ENCODE measurements around the gene IRF8.
"Not testable (repeated sequence)": the region's sequence is repeated elsewhere in the genome, so short reads cannot be mapped to it uniquely, and the experiment has no call there.

The IRF8 gene

DNA sequence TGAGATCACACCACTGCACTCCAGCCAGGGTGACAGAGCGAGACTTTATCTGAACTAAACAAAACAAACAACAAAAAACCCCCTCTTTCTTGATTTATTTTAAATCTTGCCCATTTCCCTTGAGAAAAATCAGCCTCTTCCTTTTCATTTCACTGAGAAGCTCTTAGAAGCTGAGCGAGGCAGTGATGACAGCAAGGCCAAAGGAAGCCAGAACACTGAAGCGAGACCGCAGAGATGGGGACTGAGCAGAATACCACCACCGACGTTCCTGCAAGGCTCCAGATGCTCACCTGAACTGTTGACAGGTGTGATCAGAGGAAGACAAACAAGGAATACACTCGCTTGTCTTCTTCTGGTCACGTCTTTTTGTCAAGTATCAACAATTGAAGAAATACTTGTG, 30.5 kb upstream of the IRF8 start:
- no peak for DNase-seq (ENCODE audit: low read depth in 2 of 2)

DNA sequence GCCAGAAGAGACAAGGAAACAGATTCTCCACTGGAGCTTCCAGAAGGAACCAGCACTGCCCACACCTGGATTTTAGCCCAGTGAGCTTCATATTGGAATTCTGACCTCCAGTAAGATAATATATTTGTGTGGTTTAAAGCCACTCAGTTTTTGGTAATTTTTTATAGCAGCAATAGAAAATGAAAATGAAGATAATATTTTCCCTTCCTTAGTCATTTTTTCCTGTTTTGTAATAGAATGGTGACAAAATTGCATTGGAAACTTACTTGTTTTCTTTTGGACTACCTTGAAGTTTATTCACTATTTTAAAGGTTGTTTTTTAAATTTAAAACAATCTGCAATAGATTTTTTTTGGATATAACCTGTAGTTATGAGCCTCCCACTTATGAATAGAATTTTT, 29.8 kb upstream of the IRF8 start:
- no peak for DNase-seq (ENCODE audit: low read depth in 2 of 2)

DNA sequence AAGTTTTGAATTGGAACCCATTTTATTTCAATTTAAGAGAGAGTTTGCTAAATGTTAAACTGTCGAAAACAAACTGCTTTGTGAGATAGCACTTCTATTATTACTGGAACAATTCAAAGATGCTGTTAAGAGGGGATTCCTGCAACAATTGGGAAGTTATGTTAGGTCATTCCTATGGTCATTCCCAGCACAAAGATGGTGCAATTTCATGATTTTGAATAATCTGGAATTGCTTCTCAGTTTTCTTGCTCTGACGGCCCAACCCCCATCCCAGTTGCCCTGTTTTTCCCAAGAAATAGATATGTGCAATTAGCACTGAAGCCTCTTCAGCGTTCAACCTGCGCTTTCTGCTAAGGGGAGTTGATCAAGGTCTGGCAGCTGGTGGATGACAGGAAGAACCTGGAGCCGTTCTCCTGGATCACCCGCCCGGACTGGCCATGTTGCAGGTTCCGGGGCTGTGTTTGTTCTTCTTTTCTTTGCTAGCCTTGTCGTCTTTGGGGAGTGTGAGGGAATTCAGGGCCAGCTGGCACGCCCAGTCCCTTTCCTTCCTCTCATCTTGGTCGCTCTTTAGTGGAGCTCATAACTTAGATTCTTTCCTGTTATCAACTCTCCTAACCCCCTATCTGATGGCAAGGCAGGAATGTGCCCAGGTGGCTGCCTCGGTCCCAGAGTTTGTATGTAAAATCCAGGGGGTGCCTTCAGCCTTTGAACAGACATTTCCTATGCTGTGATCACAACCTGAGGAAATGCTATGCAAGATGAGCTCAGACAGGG, 29.0 kb upstream of the IRF8 start:
- DNase-seq (ENCODE audit: low read depth in 2 of 2): no peak

DNA sequence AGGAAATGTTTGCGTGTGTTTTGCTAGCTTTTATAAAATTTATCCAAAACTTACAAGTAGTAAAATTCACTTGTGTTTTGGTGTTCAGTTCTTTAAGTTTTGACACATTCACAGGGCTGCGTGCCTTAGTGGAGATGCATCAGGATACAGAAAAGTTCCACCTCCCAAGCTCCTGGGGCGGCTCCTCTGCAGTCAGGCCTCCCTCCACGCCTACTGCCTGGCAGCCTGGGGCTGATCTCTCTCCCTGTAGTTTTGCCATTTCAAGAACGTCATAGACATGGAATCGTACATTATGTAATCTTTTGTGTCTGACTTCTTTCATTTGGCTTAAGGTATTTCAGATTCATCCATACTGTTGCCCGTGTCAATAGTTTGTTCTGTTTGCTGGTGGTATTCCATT, 27.2 kb upstream of the IRF8 start:
- no peak for DNase-seq (ENCODE audit: low read depth in 2 of 2)

GRCh38 chr16:85872734-85873133, 26.2 kb upstream of the IRF8 start:
- no peak for DNase-seq (ENCODE audit: low read depth in 2 of 2)

- DNase-seq (ENCODE audit: low read depth in 2 of 2): no peak
Observed at GRCh38 chr16:85873153-85873552, 25.8 kb upstream of the IRF8 start.

- not testable (repeated sequence) for DNase-seq (ENCODE audit: low read depth in 2 of 2)
Observed at GRCh38 chr16:85874031-85874430, 24.9 kb upstream of the IRF8 start.

- DNase-seq (ENCODE audit: low read depth in 2 of 2): no peak
Observed at GRCh38 chr16:85878407-85878806, 20.6 kb upstream of the IRF8 start.

DNA sequence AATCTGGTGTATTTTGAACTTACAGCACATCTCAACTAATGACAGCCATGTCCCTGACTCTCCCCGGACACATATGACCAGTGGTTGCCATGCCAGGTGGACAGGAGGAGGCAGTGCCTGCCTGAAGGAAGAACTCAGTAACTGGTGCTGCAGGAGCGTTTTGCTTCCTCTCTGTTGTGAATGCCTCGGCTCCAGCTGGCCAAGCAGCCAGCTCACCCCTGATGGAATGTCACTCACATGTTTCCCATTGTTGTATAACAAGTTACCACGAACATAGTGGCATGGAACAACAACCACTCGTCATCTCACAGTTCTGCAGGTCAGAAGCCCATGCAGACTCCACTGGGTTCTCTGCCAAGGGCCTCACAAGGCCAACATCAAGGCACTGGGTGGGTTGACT, 20.1 kb upstream of the IRF8 start:
- DNase-seq (ENCODE audit: low read depth in 2 of 2): no peak

GRCh38 chr16:85879549-85879948, 19.4 kb upstream of the IRF8 start:
- no peak for DNase-seq (ENCODE audit: low read depth in 2 of 2)

DNA sequence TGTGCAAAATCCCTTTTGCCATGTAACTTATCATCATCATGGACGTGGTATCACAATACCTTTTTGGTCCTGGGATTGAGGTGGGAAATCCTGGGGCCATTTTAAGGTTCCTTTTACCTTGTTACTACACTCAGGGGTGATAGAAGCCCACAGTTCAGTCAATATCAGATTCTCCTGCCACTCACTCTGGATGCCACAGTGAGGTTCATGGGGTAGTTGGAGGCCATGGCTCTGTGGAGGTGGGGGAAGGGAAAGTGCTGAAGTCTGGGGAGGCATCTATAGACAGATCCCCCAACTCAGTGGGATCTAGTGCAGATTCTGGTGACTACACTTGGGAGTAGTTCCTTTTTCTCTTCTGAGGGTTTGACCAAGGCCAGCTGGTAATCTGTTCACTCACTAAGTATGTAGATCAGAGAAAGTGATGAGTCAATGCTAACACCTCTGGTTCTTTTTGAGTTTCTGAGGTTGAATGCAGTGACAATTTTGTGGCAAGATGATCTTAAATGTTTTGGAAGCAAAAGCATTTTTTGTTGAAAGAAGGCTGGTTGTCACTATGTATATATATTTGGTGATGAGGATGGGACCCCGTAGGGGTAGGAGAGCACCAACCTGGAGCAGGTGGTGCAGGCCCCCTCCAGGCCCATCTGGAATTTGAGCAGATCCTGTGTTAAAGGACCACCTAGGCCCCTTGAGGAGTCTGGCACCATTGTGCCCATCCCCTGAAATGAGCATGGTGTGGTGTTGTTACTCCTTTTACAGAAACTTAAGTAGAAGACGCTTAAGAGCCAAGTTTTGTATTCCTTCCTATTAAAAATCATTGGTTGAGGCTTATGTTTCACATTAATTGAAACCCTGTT, 18.8 kb upstream of the IRF8 start:
- no peak for DNase-seq (ENCODE audit: low read depth in 2 of 2)

DNA sequence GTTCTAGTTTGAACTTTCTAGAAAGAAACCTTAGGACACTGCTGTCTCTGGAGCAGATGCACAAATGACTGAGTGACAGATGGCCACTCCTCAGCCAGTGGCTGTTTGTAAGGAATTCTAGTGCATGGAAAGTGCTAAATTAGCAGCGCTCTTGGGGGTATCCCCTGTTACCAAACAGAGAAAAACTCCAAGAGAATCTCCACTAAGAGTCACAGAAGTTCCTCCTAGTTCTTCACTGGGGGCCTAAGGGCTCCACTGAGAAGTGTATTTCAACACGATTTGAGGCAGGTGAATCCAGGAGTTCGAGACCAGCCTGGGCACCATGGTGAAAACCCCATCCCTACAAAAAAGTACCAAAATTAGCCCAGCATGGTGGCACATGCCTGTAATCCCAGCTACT, 18.1 kb upstream of the IRF8 start:
- no peak for DNase-seq (ENCODE audit: low read depth in 2 of 2)

GRCh38 chr16:85881436-85881835, 17.5 kb upstream of the IRF8 start:
- DNase-seq (ENCODE audit: low read depth in 2 of 2): no peak

GRCh38 chr16:85882181-85882810, 16.7 kb upstream of the IRF8 start:
- no peak for DNase-seq (ENCODE audit: low read depth in 2 of 2)

DNA sequence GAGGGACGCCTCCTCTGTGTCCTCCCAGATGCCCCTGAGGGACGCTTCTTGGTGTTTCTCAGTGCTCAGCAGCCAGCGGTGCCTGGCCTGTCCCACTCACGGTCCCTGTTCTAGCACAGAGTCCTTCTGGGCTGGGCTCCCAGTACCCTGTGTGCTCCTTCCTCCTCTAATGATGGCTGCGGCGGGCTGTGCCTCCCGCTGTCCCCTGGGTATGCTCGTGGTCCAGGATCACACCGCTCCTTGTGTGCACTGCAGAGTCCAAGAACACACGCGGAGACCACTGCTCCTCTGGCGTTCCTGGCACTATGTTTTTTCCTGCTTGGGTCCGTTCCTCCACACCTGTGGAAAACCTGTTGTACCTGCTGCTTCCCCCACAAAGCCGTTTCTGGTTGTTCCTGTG, 15.1 kb upstream of the IRF8 start:
- no peak for DNase-seq (ENCODE audit: low read depth in 2 of 2)

DNA sequence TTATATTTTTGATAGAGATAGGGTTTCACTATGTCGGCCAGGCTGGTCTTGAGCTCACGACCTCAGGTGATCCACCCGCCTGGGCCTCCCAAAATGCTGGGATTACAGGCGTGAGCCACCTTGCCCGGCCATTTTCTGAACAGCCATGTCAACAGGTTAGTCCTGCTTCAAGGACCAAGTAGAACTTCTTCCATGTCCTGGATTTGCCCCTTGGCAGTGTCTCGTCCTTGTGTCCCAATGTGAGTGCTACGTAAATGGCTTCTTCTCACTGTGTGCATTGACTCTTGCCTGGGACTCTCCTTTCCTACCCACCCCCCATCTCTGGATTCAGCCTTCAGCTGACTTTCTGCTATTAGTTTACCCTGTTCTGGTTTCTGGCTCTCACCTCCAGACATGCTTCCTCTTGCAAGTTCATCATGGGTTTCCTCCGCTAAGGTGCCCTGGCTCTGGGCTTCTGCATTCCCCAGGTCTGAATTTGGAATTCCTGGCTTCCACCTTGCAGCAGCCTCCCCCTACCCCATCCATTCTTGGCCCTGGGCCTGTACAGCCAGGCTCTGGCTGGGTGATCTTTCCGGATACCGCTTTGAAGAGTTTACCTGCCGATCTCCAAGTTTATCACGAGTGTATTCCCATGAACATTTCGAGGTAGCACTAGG, 14.0 kb upstream of the IRF8 start:
- DNase-seq (ENCODE audit: low read depth in 2 of 2): no peak

DNA sequence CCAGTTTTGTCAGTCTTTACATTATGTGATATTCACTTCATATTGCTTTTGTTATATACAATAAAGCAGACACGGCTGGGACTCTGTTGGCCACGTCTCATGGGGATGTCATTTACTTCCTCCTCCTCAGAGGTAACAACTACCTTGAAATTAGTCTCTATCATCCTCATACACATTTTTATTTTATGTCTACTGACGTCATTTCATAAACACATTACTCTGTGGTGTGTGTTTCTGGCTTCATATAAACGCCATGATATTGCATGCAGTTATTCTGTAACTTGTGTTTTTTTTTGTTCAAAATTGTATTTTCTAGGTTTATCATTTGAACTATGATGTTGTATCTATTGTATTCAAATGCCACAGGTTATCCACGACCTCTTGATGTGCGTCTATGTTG, 13.4 kb upstream of the IRF8 start:
- DNase-seq (ENCODE audit: low read depth in 2 of 2): no peak

- no peak for DNase-seq (ENCODE audit: low read depth in 2 of 2)
Observed at GRCh38 chr16:85888405-85889331, 10.3 kb upstream of the IRF8 start.

- DNase-seq (ENCODE audit: low read depth in 2 of 2): no peak
Observed at GRCh38 chr16:85891033-85891775, 7.8 kb upstream of the IRF8 start.

- no peak for DNase-seq (ENCODE audit: low read depth in 2 of 2)
Observed at GRCh38 chr16:85891776-85892166, 7.2 kb upstream of the IRF8 start.
